ENCODE results near the gene IGSF9B. TPM values are rescaled to one million over a fixed set of nuclear protein-coding genes. Genes with fewer than 3 reads are reported as not detected.
A peak's percentile ranks its signal among the peaks of the same experiment; 100 is the strongest.
"Not testable (repeated sequence)": the region's sequence is repeated elsewhere in the genome, so short reads cannot be mapped to it uniquely, and the experiment has no call there.

IGSF9B gene, protein sequence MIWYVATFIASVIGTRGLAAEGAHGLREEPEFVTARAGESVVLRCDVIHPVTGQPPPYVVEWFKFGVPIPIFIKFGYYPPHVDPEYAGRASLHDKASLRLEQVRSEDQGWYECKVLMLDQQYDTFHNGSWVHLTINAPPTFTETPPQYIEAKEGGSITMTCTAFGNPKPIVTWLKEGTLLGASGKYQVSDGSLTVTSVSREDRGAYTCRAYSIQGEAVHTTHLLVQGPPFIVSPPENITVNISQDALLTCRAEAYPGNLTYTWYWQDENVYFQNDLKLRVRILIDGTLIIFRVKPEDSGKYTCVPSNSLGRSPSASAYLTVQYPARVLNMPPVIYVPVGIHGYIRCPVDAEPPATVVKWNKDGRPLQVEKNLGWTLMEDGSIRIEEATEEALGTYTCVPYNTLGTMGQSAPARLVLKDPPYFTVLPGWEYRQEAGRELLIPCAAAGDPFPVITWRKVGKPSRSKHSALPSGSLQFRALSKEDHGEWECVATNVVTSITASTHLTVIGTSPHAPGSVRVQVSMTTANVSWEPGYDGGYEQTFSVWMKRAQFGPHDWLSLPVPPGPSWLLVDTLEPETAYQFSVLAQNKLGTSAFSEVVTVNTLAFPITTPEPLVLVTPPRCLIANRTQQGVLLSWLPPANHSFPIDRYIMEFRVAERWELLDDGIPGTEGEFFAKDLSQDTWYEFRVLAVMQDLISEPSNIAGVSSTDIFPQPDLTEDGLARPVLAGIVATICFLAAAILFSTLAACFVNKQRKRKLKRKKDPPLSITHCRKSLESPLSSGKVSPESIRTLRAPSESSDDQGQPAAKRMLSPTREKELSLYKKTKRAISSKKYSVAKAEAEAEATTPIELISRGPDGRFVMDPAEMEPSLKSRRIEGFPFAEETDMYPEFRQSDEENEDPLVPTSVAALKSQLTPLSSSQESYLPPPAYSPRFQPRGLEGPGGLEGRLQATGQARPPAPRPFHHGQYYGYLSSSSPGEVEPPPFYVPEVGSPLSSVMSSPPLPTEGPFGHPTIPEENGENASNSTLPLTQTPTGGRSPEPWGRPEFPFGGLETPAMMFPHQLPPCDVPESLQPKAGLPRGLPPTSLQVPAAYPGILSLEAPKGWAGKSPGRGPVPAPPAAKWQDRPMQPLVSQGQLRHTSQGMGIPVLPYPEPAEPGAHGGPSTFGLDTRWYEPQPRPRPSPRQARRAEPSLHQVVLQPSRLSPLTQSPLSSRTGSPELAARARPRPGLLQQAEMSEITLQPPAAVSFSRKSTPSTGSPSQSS (N-terminal part only)
- total RNA-seq = 38.9 TPM
- long read RNA-seq, partial matches to known transcripts = 2 of 11 reads
- long read RNA-seq, other reads (novel, unspliced or antisense) = 9 of 11 reads

DNA sequence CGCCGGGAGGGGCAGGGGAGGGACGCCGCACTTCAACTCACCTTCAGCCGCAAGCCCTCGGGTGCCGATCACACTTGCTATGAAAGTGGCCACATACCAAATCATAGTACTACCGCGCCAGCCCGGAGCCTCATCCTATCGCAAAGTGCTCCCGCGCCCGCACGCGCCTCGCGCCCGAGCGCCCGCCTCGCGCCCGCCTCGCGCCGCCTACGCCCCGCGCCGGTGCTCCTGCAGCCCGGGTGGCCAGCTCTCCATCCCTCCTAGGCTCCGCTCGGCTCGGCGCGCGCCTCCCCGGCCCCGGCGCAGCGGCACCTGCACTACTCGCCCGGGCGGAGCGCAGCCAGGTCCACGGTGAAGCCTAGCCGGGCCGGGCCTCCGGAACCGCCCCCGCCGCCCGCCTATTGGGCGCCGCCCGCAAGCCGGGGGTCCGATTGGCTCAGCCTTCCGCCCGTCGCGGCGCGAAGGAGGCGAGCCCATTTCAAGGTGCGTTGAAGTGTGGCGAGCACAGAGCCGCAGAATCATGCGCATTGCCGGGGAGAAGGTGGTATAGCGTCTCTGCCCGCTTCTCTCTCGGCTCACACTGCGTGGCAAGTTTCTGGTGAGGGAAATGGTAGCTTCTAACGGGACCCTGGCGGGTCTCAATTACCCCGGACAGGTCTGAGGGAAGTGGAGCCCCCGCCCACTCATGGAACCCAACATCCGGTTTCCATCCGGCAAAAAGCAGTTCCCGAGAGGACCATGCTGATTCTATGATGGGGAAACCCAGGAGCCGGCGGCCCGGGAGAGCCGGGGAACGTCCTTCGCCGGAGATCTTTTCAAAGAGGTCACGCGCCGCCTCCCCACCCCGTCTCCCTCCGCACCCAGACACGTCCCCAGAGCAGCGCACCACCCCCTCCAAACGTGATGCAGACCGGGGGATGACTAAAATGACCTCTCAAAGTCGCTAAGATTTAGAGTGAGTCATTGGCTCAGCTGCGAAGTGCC lies at the start of gene IGSF9B:
IGSF9B (minus strand) TSS at position 319 of the 984 bp plus-strand sequence; CDS start at position 105, 214 bp downstream.
- ATAC-seq (ENCODE audit: poor library complexity) (peak; percentile 84), DNase-seq (peak; percentile 92)
- intact Hi-C loops (cut with DNase I) = no loop called here

DNA sequence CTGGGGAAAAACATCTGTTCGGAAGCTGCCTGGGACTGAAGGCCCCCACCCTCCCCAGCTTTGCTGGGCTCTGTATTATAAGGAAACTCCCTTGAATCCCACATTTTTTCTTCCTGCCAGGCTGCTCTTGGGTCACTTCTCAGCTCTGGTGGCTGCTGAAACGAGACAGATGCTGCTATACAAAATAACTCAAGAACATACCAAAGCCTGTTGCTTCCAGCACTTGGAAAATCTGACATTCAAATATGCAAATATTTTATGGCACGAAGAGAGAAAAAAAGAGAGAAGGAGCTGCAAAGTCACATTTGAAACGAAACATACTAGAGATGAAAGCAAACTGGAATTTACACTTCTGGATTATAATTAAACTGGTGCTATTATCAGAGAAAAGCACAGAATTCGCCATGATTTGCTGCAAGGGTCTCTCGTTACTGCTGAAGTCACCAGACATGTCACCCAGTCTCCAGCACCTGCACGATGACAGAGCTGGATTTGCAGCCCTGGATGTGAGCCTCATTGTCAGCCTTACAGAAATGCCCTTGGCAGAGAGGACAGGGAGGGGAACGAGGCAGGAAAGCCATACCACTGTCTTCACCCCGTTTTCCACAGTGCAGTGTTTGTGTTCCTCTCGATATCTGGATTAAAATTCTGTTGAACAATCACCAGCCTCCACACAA lies 47.9 kb upstream of the IGSF9B start:
- ATAC-seq (ENCODE audit: poor library complexity) = peak; percentile 70
- DNase-seq = no peak

DNA sequence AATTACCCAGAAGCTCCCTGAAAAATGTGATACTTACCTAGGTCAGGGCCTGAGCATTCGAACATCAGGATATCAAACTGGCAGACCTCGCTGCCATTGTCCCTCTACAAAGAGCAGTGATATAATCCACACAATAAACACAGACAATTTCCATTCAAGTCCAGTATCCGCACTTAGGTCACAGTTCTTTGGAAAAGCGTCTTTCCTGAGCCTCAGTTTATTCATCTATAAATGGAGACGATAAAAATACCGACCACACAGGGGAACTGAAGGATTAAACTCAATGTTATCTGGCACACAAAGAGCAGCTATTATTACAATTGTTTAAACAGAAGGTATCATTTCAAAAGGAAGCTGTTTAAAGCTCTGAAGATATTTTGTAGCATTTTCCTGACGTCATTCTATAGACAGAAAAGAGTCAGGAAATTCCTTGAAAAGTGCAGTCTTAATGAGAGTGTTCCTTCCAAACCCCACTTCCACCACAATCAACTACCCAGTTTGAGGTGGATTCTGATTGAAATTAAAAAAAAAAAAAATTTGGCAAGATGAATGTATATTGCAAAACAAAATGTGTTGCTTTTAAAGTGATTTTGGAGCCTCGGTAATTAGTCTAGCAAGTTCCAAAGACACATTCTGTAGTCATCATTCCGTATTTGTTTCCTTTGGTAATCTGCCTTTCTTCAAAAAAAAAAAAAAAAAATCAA lies 47.2 kb upstream of the IGSF9B start:
- ATAC-seq (ENCODE audit: poor library complexity) = no peak
- no peak for DNase-seq
- intact Hi-C loops (cut with DNase I) = no loop called here

More for the DNA sequence above, 47.9 kb upstream of the IGSF9B start:
- intact Hi-C loops (cut with DNase I) = no loop called here

DNA sequence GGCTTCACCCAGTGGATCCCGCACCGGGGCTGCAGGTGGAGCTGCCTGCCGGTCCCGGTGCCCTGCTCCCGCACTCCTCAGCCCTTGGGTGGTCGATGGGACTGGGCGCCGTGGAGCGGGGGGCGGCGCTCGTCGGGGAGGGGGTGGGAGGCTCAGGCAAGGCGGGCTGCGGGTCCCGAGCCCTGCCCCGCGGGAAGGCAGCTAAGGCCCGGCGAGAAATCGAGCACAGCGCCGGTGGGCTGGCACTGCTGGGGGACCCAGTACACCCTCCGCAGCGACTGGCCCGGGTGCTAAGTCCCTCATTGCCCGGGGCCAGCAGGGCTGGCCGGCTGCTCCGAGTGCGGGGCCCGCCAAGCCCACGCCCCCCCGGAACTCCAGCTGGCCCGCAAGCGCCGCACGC lies 46.1 kb upstream of the IGSF9B start:
- intact Hi-C loops (cut with DNase I); ATAC-seq (ENCODE audit: poor library complexity); DNase-seq: not testable (repeated sequence)

DNA sequence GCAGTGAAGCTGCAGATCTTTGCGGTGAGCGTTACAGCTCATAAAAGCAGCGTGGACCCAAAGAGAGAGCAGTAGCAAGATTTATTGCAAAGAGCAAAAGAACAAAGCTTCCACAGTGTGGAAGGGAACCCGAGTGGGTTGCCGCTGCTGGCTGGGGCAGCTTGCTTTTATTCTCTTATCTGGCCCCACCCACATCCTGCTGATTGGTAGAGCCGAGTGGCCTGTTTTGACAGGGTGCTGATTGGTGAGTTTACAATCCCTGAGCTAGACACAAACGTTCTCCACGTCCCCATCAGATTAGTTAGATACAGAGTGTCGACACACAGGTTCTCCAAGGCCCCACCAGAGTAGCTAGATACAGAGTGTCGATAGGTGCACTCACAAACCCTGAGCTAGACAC lies 45.6 kb upstream of the IGSF9B start:
- intact Hi-C loops (cut with DNase I) = not testable (repeated sequence)

DNA sequence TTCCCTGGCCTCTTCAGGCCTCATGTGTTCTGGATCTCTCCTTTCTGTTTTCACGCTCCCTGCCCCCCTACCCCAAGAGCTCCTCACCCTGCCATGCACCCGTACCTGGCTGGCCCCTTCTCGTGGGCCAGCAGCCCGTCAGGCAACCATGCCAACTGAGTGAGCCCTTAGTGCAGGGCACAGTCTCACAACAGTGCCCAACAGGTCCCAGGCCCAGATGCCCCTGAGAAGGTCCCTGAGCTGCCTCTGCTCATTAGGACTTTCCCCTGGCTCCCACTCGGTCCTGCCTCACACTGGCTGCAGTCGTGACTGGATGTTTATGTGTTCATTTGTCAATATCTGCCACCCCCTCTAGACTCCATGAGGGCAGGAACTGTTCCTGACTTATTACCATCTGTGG lies 44.8 kb upstream of the IGSF9B start:
- ATAC-seq (ENCODE audit: poor library complexity) (no peak), DNase-seq (no peak)
- intact Hi-C loops (cut with DNase I) = no loop called here

More for the DNA sequence above, 45.6 kb upstream of the IGSF9B start:
- not testable (repeated sequence) for ATAC-seq (ENCODE audit: poor library complexity); DNase-seq

DNA sequence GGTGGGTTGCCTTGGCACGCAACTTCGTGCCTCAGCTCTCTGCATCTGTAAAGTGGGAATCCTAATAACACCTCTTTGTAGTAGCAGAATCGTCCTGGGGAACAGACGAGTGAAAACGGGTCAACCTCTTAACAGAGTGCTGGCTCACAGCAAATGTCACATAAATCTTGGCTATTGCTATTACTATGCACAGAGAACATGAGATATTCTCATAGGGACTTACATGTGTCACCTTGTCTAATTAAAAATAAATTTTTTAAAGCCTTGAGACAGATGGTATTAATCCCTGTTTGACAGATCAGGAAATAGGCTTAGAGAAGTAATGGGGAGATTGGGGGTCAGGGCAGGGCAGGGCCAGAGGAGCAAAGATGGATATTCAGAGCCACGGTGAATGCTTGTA lies 44.3 kb upstream of the IGSF9B start:
- intact Hi-C loops (cut with DNase I) = no loop called here
- ATAC-seq (ENCODE audit: poor library complexity) (no peak), DNase-seq (no peak)

DNA sequence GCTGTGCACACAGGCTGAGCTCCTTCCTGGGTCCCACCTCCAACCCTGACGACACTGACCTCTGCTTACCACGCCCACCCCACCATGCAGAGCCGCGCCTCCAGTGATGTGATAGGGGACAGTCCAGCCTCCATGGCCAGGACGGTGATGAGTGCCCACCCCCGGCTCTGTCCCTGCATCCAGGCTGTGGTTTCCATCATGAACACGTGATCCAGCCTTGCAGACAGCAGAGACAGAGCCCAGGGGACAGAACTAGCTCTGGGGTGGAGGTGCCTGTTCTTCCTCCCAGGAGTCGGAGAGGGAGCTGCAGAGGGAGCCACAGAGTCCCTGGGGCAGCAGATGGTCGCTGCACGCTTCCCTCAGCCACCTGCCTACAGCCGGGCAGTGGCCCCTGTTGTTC lies 42.6 kb upstream of the IGSF9B start:
- DNase-seq = no peak
- ATAC-seq (ENCODE audit: poor library complexity) = no peak
- intact Hi-C loops (cut with DNase I) = no loop called here

DNA sequence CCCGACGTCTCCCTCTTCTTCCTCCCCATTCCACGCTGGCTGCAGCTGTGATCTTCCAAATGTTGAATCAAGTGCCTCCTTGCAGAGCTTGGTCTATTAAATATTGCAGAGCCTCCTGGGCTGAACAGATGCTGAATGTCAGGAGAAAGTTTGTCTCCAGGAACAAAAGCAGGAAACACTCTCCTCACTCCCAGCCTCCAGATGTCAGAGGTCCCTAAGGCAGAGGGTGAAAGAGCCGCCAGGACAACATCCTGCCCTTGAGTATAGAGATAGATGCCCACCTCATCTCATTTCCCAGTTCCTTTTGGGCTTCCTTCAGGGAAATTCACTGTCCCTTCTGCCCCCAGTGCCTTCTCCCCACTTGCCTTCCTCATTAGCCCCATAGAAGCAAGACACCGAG lies 40.8 kb upstream of the IGSF9B start:
- ATAC-seq (ENCODE audit: poor library complexity) (no peak), DNase-seq (no peak)
- intact Hi-C loops (cut with DNase I) = no loop called here

DNA sequence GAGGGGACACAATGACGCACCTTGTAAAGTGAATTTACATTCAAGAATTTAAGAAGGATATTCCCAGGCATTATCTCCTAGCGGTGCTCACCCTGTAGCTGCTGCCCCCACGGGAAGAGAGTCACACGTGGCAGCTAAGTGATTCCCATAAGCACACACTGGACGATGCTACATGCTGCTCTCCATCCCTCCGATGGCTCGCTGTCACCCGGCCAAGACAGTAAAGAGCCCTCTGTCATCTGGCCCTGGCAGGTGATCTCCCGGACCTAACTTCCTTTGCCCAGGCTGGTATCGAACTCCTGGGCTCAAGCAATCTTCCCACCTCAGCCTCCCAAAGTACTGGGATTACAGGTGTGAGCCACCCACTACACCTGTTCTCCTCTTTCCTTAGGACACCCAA lies 39.9 kb upstream of the IGSF9B start:
- intact Hi-C loops (cut with DNase I) = no loop called here
- no peak for ATAC-seq (ENCODE audit: poor library complexity)
- DNase-seq = no peak

DNA sequence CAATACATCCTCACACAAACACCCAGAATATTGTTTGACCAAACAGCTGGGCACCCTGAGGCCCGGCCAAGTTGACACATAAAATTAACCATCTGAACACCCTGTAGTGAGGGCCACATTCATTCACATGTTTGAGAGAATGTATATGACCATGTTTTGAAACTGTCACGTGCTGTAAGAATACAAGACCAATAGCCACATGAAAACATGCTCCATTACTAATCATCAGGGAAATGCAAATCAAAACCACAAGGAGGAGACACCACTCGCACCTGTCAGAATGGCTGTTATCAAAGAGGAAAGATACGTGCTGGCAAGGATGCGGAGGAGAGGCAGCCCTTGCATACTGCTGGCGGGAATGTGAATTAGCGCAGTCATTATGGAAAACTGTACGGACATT lies 38.3 kb upstream of the IGSF9B start:
- no peak for DNase-seq

DNA sequence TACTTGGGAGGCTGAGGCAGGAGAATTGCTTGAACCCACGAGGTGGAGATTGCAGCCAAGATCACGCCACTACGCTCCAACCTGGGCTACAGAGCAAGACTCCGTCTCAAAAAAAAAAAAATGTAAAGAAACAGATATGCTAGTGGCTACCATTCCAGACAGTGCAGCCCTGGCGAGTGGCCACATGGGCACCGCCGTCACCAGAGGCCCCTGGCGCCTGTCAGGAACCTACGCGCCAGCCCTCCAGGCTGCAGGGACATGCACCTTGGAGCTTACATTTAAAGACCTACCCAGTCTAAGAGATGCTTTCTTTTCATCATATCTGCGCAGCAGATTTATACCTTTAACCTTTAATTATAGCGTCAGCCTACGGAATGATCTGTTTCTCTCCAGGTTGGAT lies 37.2 kb upstream of the IGSF9B start:
- intact Hi-C loops (cut with DNase I) = no loop called here
- ATAC-seq (ENCODE audit: poor library complexity) (no peak), DNase-seq (no peak)

More for the DNA sequence above, 38.3 kb upstream of the IGSF9B start:
- ATAC-seq (ENCODE audit: poor library complexity) = no peak
- intact Hi-C loops (cut with DNase I) = no loop called here

DNA sequence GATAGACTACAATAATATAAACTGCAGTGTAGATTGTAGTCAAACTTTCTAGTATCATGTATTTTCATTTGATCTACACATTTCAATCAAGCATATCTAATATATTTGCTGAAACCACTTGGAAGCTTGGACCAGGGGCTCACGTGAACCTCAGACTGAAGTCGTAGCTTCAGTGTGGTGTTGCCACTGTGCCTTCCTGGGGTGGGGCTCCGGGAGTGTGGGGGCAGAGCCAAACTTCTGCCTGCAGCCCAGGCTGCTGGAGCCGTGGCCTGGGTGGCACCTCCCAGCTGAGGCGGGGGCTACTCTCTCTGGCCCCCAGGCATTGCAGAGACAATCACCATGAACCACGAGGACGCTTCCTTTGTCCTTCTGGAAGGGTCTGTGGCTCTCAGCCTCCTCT lies 36.3 kb upstream of the IGSF9B start:
- DNase-seq (no peak), ATAC-seq (ENCODE audit: poor library complexity) (no peak)
- intact Hi-C loops (cut with DNase I) = no loop called here

DNA sequence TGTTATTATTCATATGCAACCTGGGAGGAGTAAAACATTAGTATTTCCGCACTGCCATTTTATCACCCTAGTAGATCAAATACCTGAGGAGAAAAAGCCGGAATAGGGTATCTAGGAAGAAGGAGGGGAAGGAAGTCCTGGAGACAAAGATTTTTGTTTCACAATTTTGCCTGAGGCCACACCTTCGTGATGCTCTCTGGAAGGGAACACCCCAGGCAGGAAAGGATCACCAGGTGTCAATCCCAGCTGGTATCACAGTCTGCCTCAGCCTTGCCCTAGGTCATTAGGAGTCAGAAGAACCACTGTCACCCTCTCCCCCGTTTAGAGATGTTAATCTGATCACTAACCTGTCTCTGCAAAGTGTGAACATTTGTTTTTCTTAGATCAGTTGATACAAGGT lies 35.4 kb upstream of the IGSF9B start:
- ATAC-seq (ENCODE audit: poor library complexity) (no peak), DNase-seq (no peak)
- intact Hi-C loops (cut with DNase I) = no loop called here

DNA sequence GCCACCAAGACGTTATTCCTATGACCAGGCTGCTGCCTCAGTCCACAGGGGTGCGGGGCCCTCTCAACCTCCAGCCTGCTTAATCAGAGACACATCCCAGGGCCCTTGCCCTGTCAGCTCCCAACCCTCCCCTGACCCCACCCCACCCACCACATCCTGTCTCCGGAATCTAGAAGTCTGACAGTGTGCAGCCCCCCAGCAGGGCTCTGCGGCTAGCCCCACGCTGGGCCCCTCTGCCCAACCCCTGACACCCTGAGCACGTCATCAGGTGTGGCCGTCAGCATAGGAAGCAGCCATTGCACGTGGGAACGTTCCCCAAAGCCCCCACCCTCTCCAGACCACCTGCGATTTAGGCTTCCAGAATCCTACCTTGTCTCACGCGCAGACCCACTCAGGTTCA lies 34.3 kb upstream of the IGSF9B start:
- ATAC-seq (ENCODE audit: poor library complexity) = no peak
- intact Hi-C loops (cut with DNase I) = no loop called here
- DNase-seq = no peak

DNA sequence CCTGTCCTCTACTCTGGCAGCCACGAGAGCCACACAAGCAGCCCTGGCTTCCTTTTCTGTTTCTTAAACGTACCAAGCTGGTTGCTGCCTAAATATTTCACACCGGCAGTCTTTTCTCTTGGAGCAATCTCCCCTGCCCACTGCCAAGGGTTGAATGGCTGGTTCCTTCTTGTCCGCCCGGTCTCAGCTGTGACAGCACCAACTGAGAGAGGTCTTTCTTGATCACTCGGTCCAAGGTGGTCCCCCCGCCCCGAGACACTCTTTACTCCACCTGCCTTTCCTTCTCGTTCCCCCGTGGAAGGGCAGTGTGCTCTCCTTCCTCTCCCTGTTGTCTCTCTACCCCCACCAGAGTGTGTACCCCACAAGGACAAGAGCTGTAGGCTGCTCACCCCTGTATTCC lies 33.7 kb upstream of the IGSF9B start:
- DNase-seq (no peak), ATAC-seq (ENCODE audit: poor library complexity) (no peak)
- intact Hi-C loops (cut with DNase I) = no loop called here

All from Right ventricle myocardium superior (tissue), 1 donor.